ENCODE results near the gene CNOT8. TPM values are rescaled to one million over a fixed set of nuclear protein-coding genes. Genes with fewer than 3 reads are reported as not detected.

CNOT8 gene
- total RNA-seq, 4 donors from 2014 or later = 48.0 to 106 (median 70.3) TPM

GRCh38 chr5:154858972-154859871, 795 bp downstream of the CNOT8 start:
- TF ChIP-seq, protein P1, sequence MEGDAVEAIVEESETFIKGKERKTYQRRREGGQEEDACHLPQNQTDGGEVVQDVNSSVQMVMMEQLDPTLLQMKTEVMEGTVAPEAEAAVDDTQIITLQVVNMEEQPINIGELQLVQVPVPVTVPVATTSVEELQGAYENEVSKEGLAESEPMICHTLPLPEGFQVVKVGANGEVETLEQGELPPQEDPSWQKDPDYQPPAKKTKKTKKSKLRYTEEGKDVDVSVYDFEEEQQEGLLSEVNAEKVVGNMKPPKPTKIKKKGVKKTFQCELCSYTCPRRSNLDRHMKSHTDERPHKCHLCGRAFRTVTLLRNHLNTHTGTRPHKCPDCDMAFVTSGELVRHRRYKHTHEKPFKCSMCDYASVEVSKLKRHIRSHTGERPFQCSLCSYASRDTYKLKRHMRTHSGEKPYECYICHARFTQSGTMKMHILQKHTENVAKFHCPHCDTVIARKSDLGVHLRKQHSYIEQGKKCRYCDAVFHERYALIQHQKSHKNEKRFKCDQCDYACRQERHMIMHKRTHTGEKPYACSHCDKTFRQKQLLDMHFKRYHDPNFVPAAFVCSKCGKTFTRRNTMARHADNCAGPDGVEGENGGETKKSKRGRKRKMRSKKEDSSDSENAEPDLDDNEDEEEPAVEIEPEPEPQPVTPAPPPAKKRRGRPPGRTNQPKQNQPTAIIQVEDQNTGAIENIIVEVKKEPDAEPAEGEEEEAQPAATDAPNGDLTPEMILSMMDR (IDR thresholded peaks at IDR 0.05) = no peak
- no peak for ATAC-seq (ENCODE audit: low FRiP score)
- DNase-seq (ENCODE audit: low spot score) = no peak

GRCh38 chr5:154860123-154860522, 1.7 kb downstream of the CNOT8 start:
- DNase-seq (ENCODE audit: low spot score) = no peak
- TF ChIP-seq, protein P1 (IDR thresholded peaks at IDR 0.05) = no peak
- ATAC-seq (ENCODE audit: low FRiP score) = no peak

GRCh38 chr5:154860765-154861164, 2.3 kb downstream of the CNOT8 start:
- DNase-seq (ENCODE audit: low spot score) = no peak
- no peak for ATAC-seq (ENCODE audit: low FRiP score)
- TF ChIP-seq, protein P1 (IDR thresholded peaks at IDR 0.05) = no peak

DNA sequence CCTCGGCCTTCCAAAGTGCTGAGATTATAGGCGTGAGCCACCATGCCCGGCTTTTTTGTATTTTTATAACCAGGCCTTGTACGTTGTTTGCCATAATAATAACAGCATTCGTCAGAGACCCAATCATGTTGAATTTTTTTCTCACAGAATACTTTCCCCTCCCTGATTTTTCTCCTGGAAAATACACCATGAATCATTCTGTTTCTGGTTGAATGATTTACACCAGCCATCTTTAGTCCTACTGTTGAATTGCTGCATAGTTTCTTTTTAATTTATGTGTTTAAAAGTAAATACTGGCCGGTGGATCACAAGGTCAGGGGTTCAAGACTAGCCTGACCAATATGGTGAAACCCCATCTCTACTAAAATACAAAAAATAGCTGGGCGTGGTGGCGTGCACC, 3.5 kb downstream of the CNOT8 start:
- no peak for ATAC-seq (ENCODE audit: low FRiP score)
- TF ChIP-seq, protein P1 (IDR thresholded peaks at IDR 0.05) = no peak
- no peak for DNase-seq (ENCODE audit: low spot score)

DNA sequence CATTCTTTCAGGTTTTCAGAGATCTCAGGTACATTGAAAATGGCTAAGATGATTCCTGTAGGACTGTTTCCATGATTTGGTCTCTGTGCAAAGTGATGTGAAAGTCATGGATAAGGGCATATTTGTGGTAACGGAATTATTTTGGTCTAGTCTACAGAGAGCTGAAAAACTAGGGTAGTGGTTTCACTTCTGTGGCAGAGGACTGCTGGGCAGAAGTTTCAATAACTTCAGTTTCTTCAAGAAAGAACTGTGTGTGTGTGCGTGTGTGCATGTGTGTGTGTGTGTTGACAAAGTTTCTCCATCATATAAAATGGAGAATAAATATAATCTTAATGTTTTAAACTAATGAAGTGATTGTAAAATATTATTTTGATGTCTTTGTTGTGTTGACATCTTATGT, 4.3 kb downstream of the CNOT8 start:
- DNase-seq (ENCODE audit: low spot score) = no peak
- ATAC-seq (ENCODE audit: low FRiP score) = no peak
- TF ChIP-seq, protein P1 (IDR thresholded peaks at IDR 0.05) = no peak

GRCh38 chr5:154863291-154864080, 5.1 kb downstream of the CNOT8 start:
- DNase-seq (ENCODE audit: low spot score) (no peak), ATAC-seq (ENCODE audit: low FRiP score) (no peak)
- TF ChIP-seq, protein P1 (IDR thresholded peaks at IDR 0.05) = no peak
